HepG2 (cell line): ENCODE measurements around the gene CYP27A1. TPM values are rescaled to one million over a fixed set of nuclear protein-coding genes. Genes with fewer than 3 reads are reported as not detected.
A peak's percentile ranks its signal among the peaks of the same experiment; 100 is the strongest.

Experiments
- ATF7 ChIP-seq, 2 experiments: fragments of 450-650 bp in 1 of 2; sonication (generic) in 1 of 2; formaldehyde crosslinking in 1 of 2; IDR thresholded peaks; 2 replicates each; pipeline versions ENCODE4 v1.4.0 to v1.6.1; 2016 to 2020; ENCODE audit warnings: antibody characterized with exemption in 1 of 2, mild to moderate bottlenecking in 1 of 2, missing genetic modification reagents in 1 of 2
- FOXA3 ChIP-seq: IDR thresholded peaks from 2 replicates; pipeline ENCODE4 v1.6.1; 2016; ENCODE audit warnings: missing genetic modification reagents, missing compliant biosample characterization
- JARID2 ChIP-seq: sonication (generic); formaldehyde crosslinking; IDR thresholded peaks from 2 replicates; pipeline ENCODE4 v1.8.1; 2023; ENCODE audit warnings: missing genetic modification reagents, inconsistent platforms; ENCODE audit not compliant: insufficient replicate concordance
- NCOA5 ChIP-seq: sonication (generic); formaldehyde crosslinking; IDR thresholded peaks from 2 replicates; pipeline ENCODE4 v1.4.0; 2020; ENCODE audit warnings: missing genetic modification reagents
- NFE2L1 ChIP-seq: sonication (generic); formaldehyde crosslinking; IDR thresholded peaks from 2 replicates; pipeline ENCODE4 v1.4.0; 2020; ENCODE audit warnings: missing genetic modification reagents, mild to moderate bottlenecking, borderline replicate concordance
- SALL1 ChIP-seq: sonication (generic); formaldehyde crosslinking; IDR thresholded peaks from 2 replicates; pipeline ENCODE4 v1.8.0; 2022; ENCODE audit warnings: mild to moderate bottlenecking, missing genetic modification reagents
- SOX13 ChIP-seq, 3 experiments: fragments of 450-650 bp in 1 of 3; sonication (generic) in 1 of 3; formaldehyde crosslinking in 1 of 3; IDR thresholded peaks in 2 of 3; conservative IDR thresholded peaks in 1 of 3; 2 replicates each; pipeline versions ENCODE4 v1.5.0 to v1.6.1; 2016 to 2020; ENCODE audit warnings: antibody characterized with exemption in 1 of 3, mild to moderate bottlenecking in 1 of 3, missing compliant biosample characterization in 1 of 3, missing genetic modification reagents in 1 of 3, moderate library complexity in 1 of 3
- SP5 ChIP-seq: IDR thresholded peaks from 2 replicates; pipeline ENCODE4 v1.6.1; 2016; ENCODE audit warnings: low read depth, borderline replicate concordance
- THYN1 ChIP-seq: sonication (generic); formaldehyde crosslinking; IDR thresholded peaks from 2 replicates; pipeline ENCODE4 v1.8.1; 2023; ENCODE audit warnings: low read depth, mild to moderate bottlenecking, moderate library complexity, missing genetic modification reagents, borderline replicate concordance
- U2AF2 ChIP-seq: fragments of 200-400 bp; formaldehyde crosslinking; IDR thresholded peaks from 2 replicates; pipeline ENCODE4 v1.6.1; 2017; ENCODE audit warnings: low read depth, mild to moderate bottlenecking, low read length
- ZFP36 ChIP-seq: fragments of 150-350 bp; IDR thresholded peaks from 2 replicates; pipeline ENCODE4 v1.6.1; 2018; ENCODE audit warnings: borderline replicate concordance, low read length, low read depth; ENCODE audit not compliant: partially characterized antibody
- ZMYM3 ChIP-seq: sonication (generic); formaldehyde crosslinking; IDR thresholded peaks from 2 replicates; pipeline ENCODE4 v1.5.1; 2020; ENCODE audit warnings: mild to moderate bottlenecking, missing genetic modification reagents
- ZNF556 ChIP-seq: sonication (generic); formaldehyde crosslinking; IDR thresholded peaks from 2 replicates; pipeline ENCODE4 v1.4.0; 2020; ENCODE audit warnings: mild to moderate bottlenecking, missing genetic modification reagents, borderline replicate concordance
- polyA plus RNA-seq, 8 experiments: library from polyadenylated mRNA; depleted of rRNA in 3 of 8; stranded (reverse) in 7 of 8; unstranded in 1 of 8; fragments of >200 nt; fragmentation: Illumina TruSeq in 4 of 8; extraction: Trizol in 4 of 8; gene quantifications; 2 replicates each; pipeline versions ENCODE4 v1.2.1 to v1.2.3, GENCODE V29; 2011 to 2016; ENCODE audit warnings: low read depth in 4 of 8, missing spikeins in 1 of 8, mixed read lengths in 1 of 8; ENCODE audit not compliant: insufficient read depth in 1 of 8
- total RNA-seq, 5 experiments: library from RNA; depleted of rRNA; stranded (reverse); fragments of >200 nt; fragmentation: Illumina TruSeq; extraction: Trizol; gene quantifications; 2 replicates each; pipeline ENCODE4 v1.2.3, GENCODE V29; 2016; ENCODE audit warnings: low read depth in 1 of 5
- TF ChIP-seq, protein P1 (sequence below): IDR thresholded peaks from 2 replicates; pipeline ENCODE4 v1.6.1; 2018; ENCODE audit warnings: missing genetic modification reagents
- TF ChIP-seq, protein P2 (sequence below): sonication (generic); formaldehyde crosslinking; IDR thresholded peaks from 2 replicates; pipeline ENCODE4 v1.4.0; 2020; ENCODE audit warnings: mild to moderate bottlenecking, missing genetic modification reagents
- TF ChIP-seq, protein P3 (sequence below): sonication (generic); formaldehyde crosslinking; IDR thresholded peaks from 2 replicates; pipeline ENCODE4 v1.8.1; 2022; ENCODE audit warnings: low read depth, mild to moderate bottlenecking, missing genetic modification reagents
- TF ChIP-seq, protein P4 (sequence below): sonication (generic); formaldehyde crosslinking; IDR thresholded peaks from 2 replicates; pipeline ENCODE4 v1.9.0; 2022; ENCODE audit warnings: missing genetic modification reagents, mild to moderate bottlenecking, borderline replicate concordance
- TF ChIP-seq, protein P5 (sequence below): sonication (generic); formaldehyde crosslinking; IDR thresholded peaks from 2 replicates; pipeline ENCODE4 v1.5.1; 2020; ENCODE audit warnings: mild to moderate bottlenecking, missing genetic modification reagents, moderate library complexity

CYP27A1 gene
- total and polyA plus RNA-seq, 2 of the 13 experiments (the other 11 are each of a cell fraction or from before 2014, with no cell fraction given), result 157 to 266 TPM

DNA sequence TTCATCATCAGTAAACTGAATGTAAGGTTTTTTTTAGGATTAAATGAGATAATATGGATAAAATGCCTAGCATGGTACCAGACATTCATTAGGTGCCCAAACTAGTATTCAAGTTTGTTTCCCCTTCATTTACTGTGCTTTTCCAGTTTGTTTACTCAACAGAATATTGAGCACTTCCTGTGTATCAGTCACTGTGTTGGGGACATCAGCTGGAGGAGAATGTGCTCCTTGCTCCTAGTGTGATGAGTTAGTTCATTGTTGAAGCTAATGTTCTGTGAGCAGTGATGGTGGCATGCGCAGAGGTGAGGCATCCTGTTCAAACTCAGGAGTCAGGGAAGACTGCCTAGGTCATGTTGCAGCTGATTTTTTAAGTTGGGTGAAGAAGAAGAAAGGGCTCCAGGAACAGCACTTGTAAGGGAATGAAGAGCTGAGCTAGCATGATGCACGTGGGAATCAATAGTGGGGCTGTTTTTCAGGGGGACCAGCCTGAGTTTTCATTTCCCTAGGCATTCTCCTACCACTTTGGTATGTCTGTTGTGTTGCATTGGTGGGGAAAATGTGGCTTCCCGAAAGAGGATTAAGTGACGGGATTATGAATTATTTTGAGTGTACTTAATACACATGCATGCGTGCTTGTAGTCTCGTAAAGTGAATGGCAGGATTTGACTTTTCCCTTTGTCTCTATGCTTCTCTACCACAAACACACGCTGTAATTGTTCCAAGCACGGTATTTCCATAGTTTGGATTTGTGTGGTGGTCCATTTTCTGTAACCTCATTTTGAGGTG lies 47.6 kb upstream of the CYP27A1 start (continued):
- TF ChIP-seq, protein P1, sequence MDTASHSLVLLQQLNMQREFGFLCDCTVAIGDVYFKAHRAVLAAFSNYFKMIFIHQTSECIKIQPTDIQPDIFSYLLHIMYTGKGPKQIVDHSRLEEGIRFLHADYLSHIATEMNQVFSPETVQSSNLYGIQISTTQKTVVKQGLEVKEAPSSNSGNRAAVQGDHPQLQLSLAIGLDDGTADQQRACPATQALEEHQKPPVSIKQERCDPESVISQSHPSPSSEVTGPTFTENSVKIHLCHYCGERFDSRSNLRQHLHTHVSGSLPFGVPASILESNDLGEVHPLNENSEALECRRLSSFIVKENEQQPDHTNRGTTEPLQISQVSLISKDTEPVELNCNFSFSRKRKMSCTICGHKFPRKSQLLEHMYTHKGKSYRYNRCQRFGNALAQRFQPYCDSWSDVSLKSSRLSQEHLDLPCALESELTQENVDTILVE (CRISPR knock-in tag), result no peak
- no peak for TF ChIP-seq NCOA5
- TF ChIP-seq NFE2L1 (CRISPR knock-in tag), result no peak
- no peak for TF ChIP-seq ATF7 (IDR thresholded peaks at IDR 0.05)
- TF ChIP-seq ATF7 (CRISPR knock-in tag; IDR thresholded peaks at IDR 0.05), result no peak
- 0 out of 2 replicates have a peak, but pooled peaks have one; percentile 45 for TF ChIP-seq ZMYM3 (CRISPR knock-in tag)
- TF ChIP-seq, protein P2, sequence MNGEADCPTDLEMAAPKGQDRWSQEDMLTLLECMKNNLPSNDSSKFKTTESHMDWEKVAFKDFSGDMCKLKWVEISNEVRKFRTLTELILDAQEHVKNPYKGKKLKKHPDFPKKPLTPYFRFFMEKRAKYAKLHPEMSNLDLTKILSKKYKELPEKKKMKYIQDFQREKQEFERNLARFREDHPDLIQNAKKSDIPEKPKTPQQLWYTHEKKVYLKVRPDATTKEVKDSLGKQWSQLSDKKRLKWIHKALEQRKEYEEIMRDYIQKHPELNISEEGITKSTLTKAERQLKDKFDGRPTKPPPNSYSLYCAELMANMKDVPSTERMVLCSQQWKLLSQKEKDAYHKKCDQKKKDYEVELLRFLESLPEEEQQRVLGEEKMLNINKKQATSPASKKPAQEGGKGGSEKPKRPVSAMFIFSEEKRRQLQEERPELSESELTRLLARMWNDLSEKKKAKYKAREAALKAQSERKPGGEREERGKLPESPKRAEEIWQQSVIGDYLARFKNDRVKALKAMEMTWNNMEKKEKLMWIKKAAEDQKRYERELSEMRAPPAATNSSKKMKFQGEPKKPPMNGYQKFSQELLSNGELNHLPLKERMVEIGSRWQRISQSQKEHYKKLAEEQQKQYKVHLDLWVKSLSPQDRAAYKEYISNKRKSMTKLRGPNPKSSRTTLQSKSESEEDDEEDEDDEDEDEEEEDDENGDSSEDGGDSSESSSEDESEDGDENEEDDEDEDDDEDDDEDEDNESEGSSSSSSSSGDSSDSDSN (CRISPR knock-in tag), result no peak
- TF ChIP-seq ZNF556 (CRISPR knock-in tag), result no peak
- TF ChIP-seq, protein P3, sequence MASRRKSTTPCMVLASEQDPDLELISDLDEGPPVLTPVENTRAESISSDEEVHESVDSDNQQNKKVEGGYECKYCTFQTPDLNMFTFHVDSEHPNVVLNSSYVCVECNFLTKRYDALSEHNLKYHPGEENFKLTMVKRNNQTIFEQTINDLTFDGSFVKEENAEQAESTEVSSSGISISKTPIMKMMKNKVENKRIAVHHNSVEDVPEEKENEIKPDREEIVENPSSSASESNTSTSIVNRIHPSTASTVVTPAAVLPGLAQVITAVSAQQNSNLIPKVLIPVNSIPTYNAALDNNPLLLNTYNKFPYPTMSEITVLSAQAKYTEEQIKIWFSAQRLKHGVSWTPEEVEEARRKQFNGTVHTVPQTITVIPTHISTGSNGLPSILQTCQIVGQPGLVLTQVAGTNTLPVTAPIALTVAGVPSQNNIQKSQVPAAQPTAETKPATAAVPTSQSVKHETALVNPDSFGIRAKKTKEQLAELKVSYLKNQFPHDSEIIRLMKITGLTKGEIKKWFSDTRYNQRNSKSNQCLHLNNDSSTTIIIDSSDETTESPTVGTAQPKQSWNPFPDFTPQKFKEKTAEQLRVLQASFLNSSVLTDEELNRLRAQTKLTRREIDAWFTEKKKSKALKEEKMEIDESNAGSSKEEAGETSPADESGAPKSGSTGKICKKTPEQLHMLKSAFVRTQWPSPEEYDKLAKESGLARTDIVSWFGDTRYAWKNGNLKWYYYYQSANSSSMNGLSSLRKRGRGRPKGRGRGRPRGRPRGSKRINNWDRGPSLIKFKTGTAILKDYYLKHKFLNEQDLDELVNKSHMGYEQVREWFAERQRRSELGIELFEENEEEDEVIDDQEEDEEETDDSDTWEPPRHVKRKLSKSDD, result no peak
- peak; percentile 21 for TF ChIP-seq JARID2 (CRISPR knock-in tag)
- 0 out of 2 replicates have a peak, but pooled peaks have one; percentile 14 for TF ChIP-seq SP5
- TF ChIP-seq U2AF2, result no peak
- peak; percentile 20; the same call in 1 of the 2 replicates for TF ChIP-seq SALL1 (CRISPR knock-in tag)
- TF ChIP-seq ZFP36, result no peak
- no peak; the same call in 1 of the 2 replicates for TF ChIP-seq THYN1 (CRISPR knock-in tag)
- TF ChIP-seq, protein P4, sequence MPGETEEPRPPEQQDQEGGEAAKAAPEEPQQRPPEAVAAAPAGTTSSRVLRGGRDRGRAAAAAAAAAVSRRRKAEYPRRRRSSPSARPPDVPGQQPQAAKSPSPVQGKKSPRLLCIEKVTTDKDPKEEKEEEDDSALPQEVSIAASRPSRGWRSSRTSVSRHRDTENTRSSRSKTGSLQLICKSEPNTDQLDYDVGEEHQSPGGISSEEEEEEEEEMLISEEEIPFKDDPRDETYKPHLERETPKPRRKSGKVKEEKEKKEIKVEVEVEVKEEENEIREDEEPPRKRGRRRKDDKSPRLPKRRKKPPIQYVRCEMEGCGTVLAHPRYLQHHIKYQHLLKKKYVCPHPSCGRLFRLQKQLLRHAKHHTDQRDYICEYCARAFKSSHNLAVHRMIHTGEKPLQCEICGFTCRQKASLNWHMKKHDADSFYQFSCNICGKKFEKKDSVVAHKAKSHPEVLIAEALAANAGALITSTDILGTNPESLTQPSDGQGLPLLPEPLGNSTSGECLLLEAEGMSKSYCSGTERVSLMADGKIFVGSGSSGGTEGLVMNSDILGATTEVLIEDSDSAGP (CRISPR knock-in tag), result no peak
- TF ChIP-seq SOX13 (IDR thresholded peaks at IDR 0.05), result no peak
- peak in 1 of 2 experiments; percentile 32; a peak in 1 of 4 replicates for TF ChIP-seq SOX13 (CRISPR knock-in tag; conservative IDR thresholded peaks at IDR 0.05 in 1 of 2, IDR thresholded peaks at IDR 0.05 in 1 of 2)
- TF ChIP-seq FOXA3 (CRISPR knock-in tag), result peak; percentile 63; the same call in 1 of the 2 replicates
- TF ChIP-seq, protein P5, sequence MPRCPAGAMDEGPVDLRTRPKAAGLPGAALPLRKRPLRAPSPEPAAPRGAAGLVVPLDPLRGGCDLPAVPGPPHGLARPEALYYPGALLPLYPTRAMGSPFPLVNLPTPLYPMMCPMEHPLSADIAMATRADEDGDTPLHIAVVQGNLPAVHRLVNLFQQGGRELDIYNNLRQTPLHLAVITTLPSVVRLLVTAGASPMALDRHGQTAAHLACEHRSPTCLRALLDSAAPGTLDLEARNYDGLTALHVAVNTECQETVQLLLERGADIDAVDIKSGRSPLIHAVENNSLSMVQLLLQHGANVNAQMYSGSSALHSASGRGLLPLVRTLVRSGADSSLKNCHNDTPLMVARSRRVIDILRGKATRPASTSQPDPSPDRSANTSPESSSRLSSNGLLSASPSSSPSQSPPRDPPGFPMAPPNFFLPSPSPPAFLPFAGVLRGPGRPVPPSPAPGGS (CRISPR knock-in tag), result no peak
